Activated T-cell treated with anti-CD3 and anti-CD28 coated beads, Interleukin-2, amount 50 U/mL, for 4 hours (primary cell): Measurements from ENCODE around the gene ALLC. TPM values are rescaled to one million over a fixed set of nuclear protein-coding genes. Genes with fewer than 3 reads are reported as not detected.
"Not testable (repeated sequence)": the region's sequence is repeated elsewhere in the genome, so short reads cannot be mapped to it uniquely, and the experiment has no call there.

Experiments
- ATAC-seq, 2 donors: fragments of 200-7000 bp; cut with Tn5 transposase; one replicate each; pipeline ENCODE4 v1.10.0; 2021
- DNase-seq: peaks from one replicate; pipeline ENCODE4 v3.0.0-alpha.2; 2020
- H3K27me3 Mint-ChIP-seq: one replicate; pipeline ENCODE4 v1.8.0; 2021; ENCODE audit warnings: low read depth, mixed read lengths
- H3K36me3 Mint-ChIP-seq: one replicate; pipeline ENCODE4 v1.8.0; 2022; ENCODE audit warnings: mixed read lengths; ENCODE audit not compliant: insufficient read depth
- H3K4me1 Mint-ChIP-seq: one replicate; pipeline ENCODE4 v1.8.0; 2021; ENCODE audit warnings: low read depth, mixed read lengths
- H3K4me3 Mint-ChIP-seq: one replicate; pipeline ENCODE4 v1.8.0; 2021; ENCODE audit warnings: mild to moderate bottlenecking, moderate library complexity, mixed read lengths
- H3K9me3 Mint-ChIP-seq: one replicate; pipeline ENCODE4 v1.8.0; 2021; ENCODE audit warnings: mixed read lengths
- total RNA-seq, 3 donors: library from RNA; stranded (reverse); gene quantifications; one replicate each; pipeline ENCODE4 v1.2.1, GENCODE V29; 2021

ALLC gene
- not detected for total RNA-seq

DNA sequence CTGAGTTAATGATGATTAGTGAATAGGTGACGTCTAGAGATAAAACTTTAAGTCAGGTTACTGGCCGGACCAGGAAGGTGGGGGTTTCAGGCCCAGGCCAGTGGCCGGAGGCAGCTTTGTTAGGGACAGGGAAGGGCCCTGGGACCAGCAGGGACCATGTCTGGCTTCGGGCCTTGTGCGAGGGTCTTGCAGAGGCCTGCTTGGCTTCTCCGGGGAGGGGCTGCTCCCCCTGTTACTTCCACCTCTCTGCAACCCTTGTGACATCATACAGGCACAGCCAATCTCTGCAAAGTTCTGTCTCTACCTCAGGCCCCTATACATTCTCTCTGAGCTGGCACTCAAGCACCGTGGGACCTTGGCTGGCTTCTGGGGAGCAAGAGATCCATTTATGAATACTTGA, at the start of gene ALLC:
TSS of gene ALLC (plus strand) at position 320 of the 400 bp plus-strand sequence. CDS start 12,958 bp downstream, outside the sequence.
- Mint-ChIP-seq H3K4me1 (peaks cover 6% of the 10 kb centered on the region), H3K36me3 (no peaks in the 10 kb centered on the region), H3K27me3 (no peaks in the 10 kb centered on the region), H3K9me3 (no peaks in the 10 kb centered on the region), H3K4me3 (no peak within 1 kb of the TSS)
- ATAC-seq (no peak), DNase-seq (no peak)

DNA sequence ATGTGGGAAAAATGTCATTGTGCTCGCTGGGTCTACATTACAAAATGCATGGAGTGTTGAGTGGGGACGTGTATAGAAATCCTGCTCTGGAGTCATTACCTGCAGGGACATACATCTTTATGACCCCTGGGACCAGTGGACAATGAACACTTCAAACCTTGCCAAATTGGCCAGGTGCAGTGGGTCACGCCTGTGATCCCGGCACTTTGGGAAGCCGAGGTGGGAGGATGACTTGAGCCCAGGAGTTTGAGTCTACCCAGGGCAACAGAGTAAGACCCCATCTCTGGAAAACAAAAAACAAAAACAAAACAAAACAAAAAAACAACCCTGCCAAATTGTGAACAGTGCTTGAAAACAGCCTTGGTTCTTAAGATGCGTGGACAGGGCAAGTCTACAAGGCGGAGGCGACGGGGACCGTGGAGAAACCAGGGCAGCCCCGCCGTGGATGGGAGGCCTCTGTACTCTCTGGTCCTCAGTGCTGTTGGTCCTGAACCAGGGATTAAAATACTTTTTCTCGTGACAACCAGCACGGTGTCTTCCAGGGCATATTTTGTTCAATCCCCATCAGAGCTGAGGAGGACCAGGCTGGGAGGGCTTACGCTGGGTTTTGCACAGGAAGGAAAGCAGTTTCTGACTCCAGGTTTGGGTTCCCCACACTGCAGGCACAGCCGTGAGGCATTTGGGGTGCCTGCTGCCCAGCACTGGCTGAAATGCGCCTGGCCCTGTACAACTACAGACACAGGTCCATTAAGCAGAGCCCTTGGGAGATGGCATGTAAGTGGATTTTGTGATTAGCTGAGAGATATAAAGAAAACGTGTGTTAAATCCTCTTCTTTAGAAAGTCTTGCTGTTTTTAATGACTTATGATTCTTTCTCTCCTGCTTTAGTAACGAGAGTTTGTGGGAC, 49.4 kb upstream of the ALLC start:
- peaks cover 15% of the 10 kb centered on the region for H3K4me1 Mint-ChIP-seq
- H3K27me3 Mint-ChIP-seq: no peaks in the 10 kb centered on the region
- no peak for ATAC-seq
- no peak for DNase-seq
- H3K36me3 Mint-ChIP-seq: peaks cover 3% of the 10 kb centered on the region
- H3K4me3 Mint-ChIP-seq: no peak overlapping the region
- H3K9me3 Mint-ChIP-seq: no peaks in the 10 kb centered on the region

- H3K36me3 Mint-ChIP-seq, H3K4me3 Mint-ChIP-seq, ATAC-seq, H3K9me3 Mint-ChIP-seq, H3K27me3 Mint-ChIP-seq, DNase-seq: not testable (repeated sequence)
- H3K4me1 Mint-ChIP-seq: peaks cover 15% of the 10 kb centered on the region
Measured at GRCh38 chr2:3609279-3609673, 48.7 kb upstream of the ALLC start.

DNA sequence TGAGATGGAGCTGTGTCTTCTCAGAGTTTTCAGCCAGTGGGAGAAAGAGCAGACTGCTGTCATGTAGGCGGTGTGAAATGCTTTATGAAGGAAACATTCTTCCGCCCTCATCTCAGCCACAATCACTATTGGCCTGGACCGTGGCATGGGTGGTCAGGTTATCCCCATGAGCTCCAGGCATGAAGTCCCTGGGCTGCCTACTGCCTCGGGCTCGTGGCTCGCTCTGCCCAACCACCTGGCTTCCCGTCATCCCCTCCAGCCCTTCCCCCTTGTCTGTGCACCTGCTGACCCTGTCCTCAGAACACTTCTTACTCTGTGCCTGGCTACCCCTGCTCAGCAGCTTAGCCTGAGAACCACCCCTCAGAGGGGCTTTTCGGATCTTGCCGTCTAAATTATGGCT, 47.6 kb upstream of the ALLC start:
- ATAC-seq (no peak), DNase-seq (no peak)
- Mint-ChIP-seq H3K9me3 (peaks cover 4% of the 10 kb centered on the region), H3K4me3 (no peak overlapping the region), H3K4me1 (peaks cover 12% of the 10 kb centered on the region), H3K36me3 (peaks cover 3% of the 10 kb centered on the region), H3K27me3 (no peaks in the 10 kb centered on the region)

DNA sequence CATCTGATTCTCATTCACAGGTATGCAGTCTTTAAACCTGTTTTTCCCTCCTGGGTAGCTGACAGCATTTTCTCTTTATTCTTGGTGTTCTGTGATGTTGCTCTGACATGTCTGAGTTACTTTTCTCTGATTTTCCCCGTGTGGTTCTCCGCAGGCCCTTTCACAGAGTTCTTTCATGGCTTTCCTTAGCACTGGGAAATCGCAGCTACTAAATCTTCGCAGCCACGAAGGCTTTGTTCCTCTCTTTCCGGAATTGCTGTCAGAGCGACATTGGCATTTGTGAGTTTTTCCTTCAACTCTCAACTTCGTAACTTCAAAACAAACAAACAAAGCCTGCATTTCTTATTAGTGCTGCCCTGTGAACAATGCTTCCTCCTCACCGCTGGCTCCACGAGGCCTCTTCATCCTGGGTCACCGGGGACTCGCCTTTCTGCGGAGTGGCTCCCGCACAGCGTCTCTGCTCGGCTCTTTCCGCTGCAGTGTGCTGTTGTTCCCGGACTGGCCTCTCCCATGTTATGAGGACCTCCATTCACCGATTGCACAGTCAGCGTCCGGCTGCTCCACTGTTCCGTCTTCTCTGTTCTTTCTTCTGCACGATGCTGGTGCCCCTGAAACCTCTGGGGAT, 47.0 kb upstream of the ALLC start:
- Mint-ChIP-seq H3K27me3 (no peaks in the 10 kb centered on the region), H3K9me3 (peaks cover 4% of the 10 kb centered on the region), H3K4me1 (peaks cover 7% of the 10 kb centered on the region), H3K4me3 (no peak overlapping the region), H3K36me3 (peaks cover 3% of the 10 kb centered on the region)
- DNase-seq: no peak
- ATAC-seq: no peak

- peaks cover 3% of the 10 kb centered on the region for H3K36me3 Mint-ChIP-seq
- ATAC-seq (no peak), DNase-seq (no peak)
- H3K4me1 Mint-ChIP-seq: peaks cover 7% of the 10 kb centered on the region
- H3K4me3 Mint-ChIP-seq: no peak overlapping the region
- peaks cover 4% of the 10 kb centered on the region for H3K9me3 Mint-ChIP-seq
- no peaks in the 10 kb centered on the region for H3K27me3 Mint-ChIP-seq
Measured at GRCh38 chr2:3611589-3611988, 46.4 kb upstream of the ALLC start.

- Mint-ChIP-seq H3K36me3 (peaks cover 9% of the 10 kb centered on the region), H3K9me3 (peaks cover 8% of the 10 kb centered on the region), H3K4me1 (peaks cover 7% of the 10 kb centered on the region), H3K4me3 (no peak overlapping the region), H3K27me3 (no peaks in the 10 kb centered on the region)
- ATAC-seq: no peak
- DNase-seq: no peak
Measured at GRCh38 chr2:3612639-3613523, 45.1 kb upstream of the ALLC start.

GRCh38 chr2:3613524-3613905, 44.5 kb upstream of the ALLC start:
- H3K27me3 Mint-ChIP-seq: no peaks in the 10 kb centered on the region
- H3K4me1 Mint-ChIP-seq: peaks cover 6% of the 10 kb centered on the region
- ATAC-seq (no peak), DNase-seq (no peak)
- peaks cover 9% of the 10 kb centered on the region for H3K36me3 Mint-ChIP-seq
- no peak overlapping the region for H3K4me3 Mint-ChIP-seq
- H3K9me3 Mint-ChIP-seq: peaks cover 8% of the 10 kb centered on the region

- not testable (repeated sequence) for H3K36me3 Mint-ChIP-seq, H3K27me3 Mint-ChIP-seq, ATAC-seq, DNase-seq, H3K4me1 Mint-ChIP-seq, H3K9me3 Mint-ChIP-seq, H3K4me3 Mint-ChIP-seq
Measured at GRCh38 chr2:3614743-3615142, 43.3 kb upstream of the ALLC start.

DNA sequence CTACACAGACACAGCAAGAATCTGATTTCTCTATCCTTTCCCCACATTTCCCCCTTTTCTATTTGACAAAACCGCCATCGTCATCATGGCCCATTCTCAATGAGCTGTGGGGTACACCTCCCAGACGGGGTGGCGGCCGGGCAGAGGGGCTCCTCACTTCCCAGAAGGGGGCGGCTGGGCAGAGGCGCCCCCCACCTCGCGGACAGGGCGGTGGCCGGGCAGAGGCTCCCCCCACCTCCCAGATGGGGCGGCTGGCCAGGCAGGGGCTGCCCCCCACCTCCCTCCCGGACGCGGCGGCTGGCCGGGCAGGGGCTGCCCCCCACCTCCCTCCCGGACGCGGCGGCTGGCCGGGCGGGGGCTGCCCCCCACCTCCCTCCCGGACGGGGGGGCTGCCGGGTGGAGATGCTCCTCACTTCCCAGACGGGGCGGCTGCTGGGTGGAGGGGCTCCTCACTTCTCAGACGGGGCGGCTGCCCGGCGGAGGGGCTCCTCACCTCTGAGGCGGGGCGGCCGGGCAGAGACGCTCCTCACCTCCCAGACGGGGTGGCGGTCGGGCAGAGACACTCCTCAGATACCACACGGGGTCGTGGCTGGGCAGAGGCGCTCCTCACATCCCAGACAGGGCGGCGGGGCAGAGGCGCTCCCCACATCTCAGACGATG, 42.3 kb upstream of the ALLC start:
- H3K27me3 Mint-ChIP-seq, ATAC-seq, H3K4me3 Mint-ChIP-seq, H3K4me1 Mint-ChIP-seq, H3K9me3 Mint-ChIP-seq, H3K36me3 Mint-ChIP-seq, DNase-seq: not testable (repeated sequence)

- H3K27me3 Mint-ChIP-seq, H3K36me3 Mint-ChIP-seq, H3K4me3 Mint-ChIP-seq, DNase-seq, H3K4me1 Mint-ChIP-seq, H3K9me3 Mint-ChIP-seq, ATAC-seq: not testable (repeated sequence)
Measured at GRCh38 chr2:3616435-3617197, 41.4 kb upstream of the ALLC start.

- H3K9me3 Mint-ChIP-seq: peaks cover 8% of the 10 kb centered on the region
- no peaks in the 10 kb centered on the region for H3K27me3 Mint-ChIP-seq
- H3K4me1 Mint-ChIP-seq: no peaks in the 10 kb centered on the region
- no peak for ATAC-seq
- no peak for DNase-seq
- peaks cover 7% of the 10 kb centered on the region for H3K36me3 Mint-ChIP-seq
- H3K4me3 Mint-ChIP-seq: no peak overlapping the region
Measured at GRCh38 chr2:3617198-3617890, 40.7 kb upstream of the ALLC start.

DNA sequence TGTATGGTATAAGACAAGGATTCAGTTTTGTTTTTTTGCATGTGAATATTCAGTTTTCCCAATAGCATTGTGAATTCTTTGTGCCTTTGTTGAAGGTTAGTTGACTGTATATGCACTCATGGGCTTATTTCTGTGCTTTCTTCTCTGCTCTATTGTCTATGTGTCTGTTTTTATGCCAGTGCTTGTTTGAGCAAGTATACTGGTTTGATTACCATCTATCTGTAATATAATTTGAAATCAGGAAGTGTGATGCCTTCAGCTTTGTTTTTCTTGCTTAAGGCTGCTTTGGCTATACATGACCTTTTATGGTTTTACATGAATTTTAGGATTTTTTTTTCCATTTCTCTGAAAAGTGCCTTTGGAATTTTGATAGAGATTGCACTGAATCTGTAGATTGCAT, 39.6 kb upstream of the ALLC start:
- no peak overlapping the region for H3K4me3 Mint-ChIP-seq
- H3K4me1 Mint-ChIP-seq: no peaks in the 10 kb centered on the region
- no peaks in the 10 kb centered on the region for H3K27me3 Mint-ChIP-seq
- H3K9me3 Mint-ChIP-seq: peaks cover 8% of the 10 kb centered on the region
- DNase-seq (no peak), ATAC-seq (no peak)
- H3K36me3 Mint-ChIP-seq: peaks cover 7% of the 10 kb centered on the region
